Neural cell (in vitro differentiated cells): ENCODE measurements around the gene USP4.

ENCODE experiments used
- EP300 ChIP-seq: fragments of 450-650 bp; conservative IDR thresholded peaks from 2 replicates; pipeline ENCODE4 v1.6.1; 2014; ENCODE audit warnings: antibody characterized with exemption, mild to moderate bottlenecking, moderate library complexity; ENCODE audit not compliant: poor library complexity, severe bottlenecking
- EZH2 ChIP-seq: fragments of 200-600, 300-800 bp; shearing (Covaris generic), sonication (generic); IDR thresholded peaks from 2 replicates; pipeline ENCODE4 v1.6.1; 2014; ENCODE audit warnings: antibody characterized with exemption, low read length, borderline replicate concordance, mild to moderate bottlenecking; ENCODE audit not compliant: insufficient read depth, poor library complexity, severe bottlenecking
- MXI1 ChIP-seq: fragments of 450-650 bp; conservative IDR thresholded peaks from 2 replicates; pipeline ENCODE4 v1.6.1; 2014; ENCODE audit warnings: antibody characterized with exemption, mild to moderate bottlenecking; ENCODE audit not compliant: poor library complexity, severe bottlenecking
- POLR2AphosphoS5 ChIP-seq: IDR thresholded peaks from 2 replicates; pipeline ENCODE4 v1.6.1; 2012
- RAD21 ChIP-seq: fragments of 450-650 bp; conservative IDR thresholded peaks from 2 replicates; pipeline ENCODE4 v1.6.1; 2014; ENCODE audit warnings: antibody characterized with exemption, mild to moderate bottlenecking, moderate library complexity
- TAF1 ChIP-seq: IDR thresholded peaks from 2 replicates; pipeline ENCODE4 v1.6.1; 2012; ENCODE audit warnings: low read depth
- TF ChIP-seq, protein P1 (sequence below): fragments of 450-650 bp; IDR thresholded peaks from 2 replicates; pipeline ENCODE4 v1.5.1; 2014; ENCODE audit warnings: antibody characterized with exemption, mild to moderate bottlenecking, moderate library complexity; ENCODE audit not compliant: poor library complexity, severe bottlenecking
- TF ChIP-seq, protein P2 (sequence below): IDR thresholded peaks from 2 replicates; pipeline ENCODE4 v1.6.1; 2012; ENCODE audit warnings: borderline replicate concordance

GRCh38 chr3:49341996-49342395, 2.1 kb upstream of the USP4 start:
- TF ChIP-seq POLR2AphosphoS5 (no peak), MXI1 (no peak), EP300 (no peak), EZH2 (no peak), TAF1 (no peak), RAD21 (no peak)
- TF ChIP-seq, protein P1, sequence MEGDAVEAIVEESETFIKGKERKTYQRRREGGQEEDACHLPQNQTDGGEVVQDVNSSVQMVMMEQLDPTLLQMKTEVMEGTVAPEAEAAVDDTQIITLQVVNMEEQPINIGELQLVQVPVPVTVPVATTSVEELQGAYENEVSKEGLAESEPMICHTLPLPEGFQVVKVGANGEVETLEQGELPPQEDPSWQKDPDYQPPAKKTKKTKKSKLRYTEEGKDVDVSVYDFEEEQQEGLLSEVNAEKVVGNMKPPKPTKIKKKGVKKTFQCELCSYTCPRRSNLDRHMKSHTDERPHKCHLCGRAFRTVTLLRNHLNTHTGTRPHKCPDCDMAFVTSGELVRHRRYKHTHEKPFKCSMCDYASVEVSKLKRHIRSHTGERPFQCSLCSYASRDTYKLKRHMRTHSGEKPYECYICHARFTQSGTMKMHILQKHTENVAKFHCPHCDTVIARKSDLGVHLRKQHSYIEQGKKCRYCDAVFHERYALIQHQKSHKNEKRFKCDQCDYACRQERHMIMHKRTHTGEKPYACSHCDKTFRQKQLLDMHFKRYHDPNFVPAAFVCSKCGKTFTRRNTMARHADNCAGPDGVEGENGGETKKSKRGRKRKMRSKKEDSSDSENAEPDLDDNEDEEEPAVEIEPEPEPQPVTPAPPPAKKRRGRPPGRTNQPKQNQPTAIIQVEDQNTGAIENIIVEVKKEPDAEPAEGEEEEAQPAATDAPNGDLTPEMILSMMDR, result no peak
- TF ChIP-seq, protein P2, sequence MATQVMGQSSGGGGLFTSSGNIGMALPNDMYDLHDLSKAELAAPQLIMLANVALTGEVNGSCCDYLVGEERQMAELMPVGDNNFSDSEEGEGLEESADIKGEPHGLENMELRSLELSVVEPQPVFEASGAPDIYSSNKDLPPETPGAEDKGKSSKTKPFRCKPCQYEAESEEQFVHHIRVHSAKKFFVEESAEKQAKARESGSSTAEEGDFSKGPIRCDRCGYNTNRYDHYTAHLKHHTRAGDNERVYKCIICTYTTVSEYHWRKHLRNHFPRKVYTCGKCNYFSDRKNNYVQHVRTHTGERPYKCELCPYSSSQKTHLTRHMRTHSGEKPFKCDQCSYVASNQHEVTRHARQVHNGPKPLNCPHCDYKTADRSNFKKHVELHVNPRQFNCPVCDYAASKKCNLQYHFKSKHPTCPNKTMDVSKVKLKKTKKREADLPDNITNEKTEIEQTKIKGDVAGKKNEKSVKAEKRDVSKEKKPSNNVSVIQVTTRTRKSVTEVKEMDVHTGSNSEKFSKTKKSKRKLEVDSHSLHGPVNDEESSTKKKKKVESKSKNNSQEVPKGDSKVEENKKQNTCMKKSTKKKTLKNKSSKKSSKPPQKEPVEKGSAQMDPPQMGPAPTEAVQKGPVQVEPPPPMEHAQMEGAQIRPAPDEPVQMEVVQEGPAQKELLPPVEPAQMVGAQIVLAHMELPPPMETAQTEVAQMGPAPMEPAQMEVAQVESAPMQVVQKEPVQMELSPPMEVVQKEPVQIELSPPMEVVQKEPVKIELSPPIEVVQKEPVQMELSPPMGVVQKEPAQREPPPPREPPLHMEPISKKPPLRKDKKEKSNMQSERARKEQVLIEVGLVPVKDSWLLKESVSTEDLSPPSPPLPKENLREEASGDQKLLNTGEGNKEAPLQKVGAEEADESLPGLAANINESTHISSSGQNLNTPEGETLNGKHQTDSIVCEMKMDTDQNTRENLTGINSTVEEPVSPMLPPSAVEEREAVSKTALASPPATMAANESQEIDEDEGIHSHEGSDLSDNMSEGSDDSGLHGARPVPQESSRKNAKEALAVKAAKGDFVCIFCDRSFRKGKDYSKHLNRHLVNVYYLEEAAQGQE, result no peak
